H1 (cell line): ENCODE data around the gene UBE2E2. TPM values are rescaled to one million over a fixed set of nuclear protein-coding genes. Genes with fewer than 3 reads are reported as not detected.

ENCODE experiments used
- CTCF ChIA-PET: fragments of 300-600 bp; sonication (Branson Sonifier 250); formaldehyde crosslinking; loops from one replicate; lab custom pipeline; 2021; ENCODE audit not compliant: partially characterized antibody; lab: Charles Lee
- POLR2A ChIA-PET: fragments of 300-600 bp; sonication (Branson Sonifier 250); formaldehyde crosslinking; loops from one replicate; lab custom pipeline; 2021; ENCODE audit warnings: inconsistent platforms; ENCODE audit not compliant: partially characterized antibody; lab: Charles Lee
- DNase-seq, 2 experiments: peaks; one replicate each; pipeline versions ENCODE4 v3.0.0 to v3.0.0-alpha.2; 2010 to 2022; ENCODE audit warnings: low spot score in 2 of 2, low read depth in 1 of 2, mixed read lengths in 1 of 2
- FAIRE-seq: peaks from 2 replicates; lab custom pipeline; 2011; peaks lifted over from hg19 to GRCh38; lab: Jason Lieb, UNC
- H2AFZ ChIP-seq: 2 replicates; pipeline ENCODE4 v1.8.1; 2012; ENCODE audit warnings: low read length, inconsistent platforms
- H2AK5ac ChIP-seq: 2 replicates; pipeline ENCODE4 v1.6.1; 2013; ENCODE audit warnings: low read depth, low read length
- H2BK120ac ChIP-seq: replicated peaks from 2 replicates; pipeline ENCODE3; 2013; ENCODE audit warnings: low read depth, low read length, inconsistent platforms
- H2BK12ac ChIP-seq: 2 replicates; pipeline ENCODE4 v1.6.1; 2013; ENCODE audit warnings: low read depth, low read length
- H2BK15ac ChIP-seq: 2 replicates; pipeline ENCODE4 v1.6.1; 2013; ENCODE audit warnings: low read length
- H2BK20ac ChIP-seq: 2 replicates; pipeline ENCODE4 v1.6.1; 2013; ENCODE audit warnings: low read length
- H2BK5ac ChIP-seq: 2 replicates; pipeline ENCODE4 v1.6.1; 2013; ENCODE audit warnings: low read depth, low read length
- H3K14ac ChIP-seq: 2 replicates; pipeline ENCODE4 v1.6.1; 2013; ENCODE audit warnings: inconsistent platforms; ENCODE audit not compliant: insufficient read length
- H3K18ac ChIP-seq: 2 replicates; pipeline ENCODE4 v1.6.1; 2013; ENCODE audit warnings: low read length; ENCODE audit errors: extremely low read depth
- H3K23ac ChIP-seq: 2 replicates; pipeline ENCODE4 v1.6.1; 2013; ENCODE audit warnings: inconsistent platforms; ENCODE audit not compliant: insufficient read length
- H3K23me2 ChIP-seq: 2 replicates; pipeline ENCODE4 v1.6.1; 2013; ENCODE audit warnings: low read depth, low read length
- H3K27ac ChIP-seq: 2 replicates; pipeline ENCODE4 v1.6.1; 2011; ENCODE audit warnings: low read depth, low read length, inconsistent platforms
- H3K27me3 ChIP-seq, 4 experiments: replicated peaks in 1 of 4; 1 replicate in 1 of 4; 2 replicates in 3 of 4; pipeline versions ENCODE4 v1.6.1 to v1.8.1; 2011 to 2013; ENCODE audit warnings: low read length in 3 of 4, mild to moderate bottlenecking in 3 of 4, inconsistent platforms in 2 of 4, mixed read lengths in 2 of 4, moderate library complexity in 1 of 4; ENCODE audit not compliant: control insufficient read depth in 3 of 4, insufficient read depth in 3 of 4; ENCODE audit errors: extremely low read depth in 1 of 4
- H3K36me3 ChIP-seq, 4 experiments: 2 replicates each; pipeline versions ENCODE4 v1.6.1 to v1.8.1; 2011 to 2013; ENCODE audit warnings: mild to moderate bottlenecking in 4 of 4, low read length in 3 of 4, moderate library complexity in 2 of 4, control low read depth in 1 of 4, inconsistent platforms in 1 of 4; ENCODE audit not compliant: insufficient read depth in 4 of 4, control insufficient read depth in 2 of 4
- H3K4ac ChIP-seq: replicated peaks from 2 replicates; pipeline ENCODE3; 2013; ENCODE audit warnings: low read length, low read depth, mixed read lengths, inconsistent platforms; ENCODE audit not compliant: insufficient read length
- H3K4me1 ChIP-seq, 4 experiments: replicated peaks in 1 of 4; 1 replicate in 1 of 4; 2 replicates in 3 of 4; pipeline versions ENCODE4 v1.6.1 to v1.8.1; 2011 to 2013; ENCODE audit warnings: low read length in 3 of 4, inconsistent platforms in 2 of 4, mixed read lengths in 1 of 4; ENCODE audit not compliant: insufficient read depth in 4 of 4, control insufficient read depth in 3 of 4
- H3K4me2 ChIP-seq, 2 experiments: 2 replicates each; pipeline versions ENCODE4 v1.6.1 to v1.8.1; 2011 to 2013; ENCODE audit warnings: low read depth in 2 of 2, low read length in 2 of 2, control low read depth in 1 of 2, inconsistent platforms in 1 of 2, mild to moderate bottlenecking in 1 of 2; ENCODE audit not compliant: insufficient read depth in 1 of 2
- H3K4me3 ChIP-seq, 4 experiments: fragments of 200-600, 300-600 bp in 1 of 4; sonication (generic), shearing (Covaris generic), sonication (Bioruptor Twin) in 1 of 4; 2 replicates each; pipeline versions ENCODE4 v1.5.1 to v1.8.1; 2011 to 2016; ENCODE audit warnings: low read length in 4 of 4, low read depth in 3 of 4, control low read depth in 2 of 4, inconsistent platforms in 2 of 4, mild to moderate bottlenecking in 2 of 4, mixed read lengths in 1 of 4, moderate library complexity in 1 of 4; ENCODE audit not compliant: insufficient read depth in 2 of 4; ENCODE audit errors: extremely low read depth in 1 of 4
- H3K56ac ChIP-seq: replicated peaks from 2 replicates; pipeline ENCODE3; 2013; ENCODE audit warnings: low read depth, mild to moderate bottlenecking, mixed read lengths, low read length, inconsistent platforms; ENCODE audit not compliant: insufficient read length
- H3K79me1 ChIP-seq: 2 replicates; pipeline ENCODE4 v1.6.1; 2013; ENCODE audit warnings: low read depth, low read length, control low read depth
- H3K79me2 ChIP-seq, 2 experiments: 2 replicates each; pipeline versions ENCODE4 v1.6.1 to v1.8.1; 2012 to 2013; ENCODE audit warnings: low read length in 2 of 2, mild to moderate bottlenecking in 2 of 2, inconsistent platforms in 1 of 2; ENCODE audit not compliant: insufficient read depth in 2 of 2, control insufficient read depth in 1 of 2
- H3K9ac ChIP-seq, 4 experiments: replicated peaks in 1 of 4; 1 replicate in 1 of 4; 2 replicates in 3 of 4; pipeline versions ENCODE4 v1.6.1 to v1.8.1; 2011 to 2013; ENCODE audit warnings: low read depth in 3 of 4, low read length in 3 of 4, control low read depth in 2 of 4, mild to moderate bottlenecking in 2 of 4, moderate library complexity in 2 of 4, inconsistent platforms in 1 of 4; ENCODE audit errors: extremely low read depth in 1 of 4
- H3K9me3 ChIP-seq, 2 experiments: 2 replicates each; pipeline versions ENCODE4 v1.6.1 to v1.8.1; 2012 to 2013; ENCODE audit warnings: mild to moderate bottlenecking in 2 of 2, moderate library complexity in 2 of 2, control low read depth in 1 of 2, inconsistent platforms in 1 of 2, low read depth in 1 of 2, low read length in 1 of 2, mixed read lengths in 1 of 2; ENCODE audit not compliant: insufficient read depth in 2 of 2
- H4K20me1 ChIP-seq, 2 experiments: replicated peaks in 1 of 2; 2 replicates each; pipeline versions ENCODE3 to v1.8.1; 2011 to 2013; ENCODE audit warnings: inconsistent platforms in 2 of 2, low read length in 2 of 2, mild to moderate bottlenecking in 1 of 2; ENCODE audit not compliant: insufficient read depth in 2 of 2, control insufficient read depth in 1 of 2
- H4K5ac ChIP-seq: 2 replicates; pipeline ENCODE4 v1.6.1; 2013; ENCODE audit warnings: low read length, low read depth, mixed read lengths, inconsistent platforms; ENCODE audit not compliant: insufficient read length
- H4K8ac ChIP-seq: 2 replicates; pipeline ENCODE4 v1.8.0; 2013; ENCODE audit warnings: mild to moderate bottlenecking, moderate library complexity, low read length, inconsistent platforms; ENCODE audit not compliant: insufficient read depth; ENCODE audit errors: extremely low read depth
- H4K91ac ChIP-seq: replicated peaks from 2 replicates; pipeline ENCODE3; 2013; ENCODE audit warnings: low read length, mixed read lengths, inconsistent platforms; ENCODE audit not compliant: insufficient read length
- BACH1 ChIP-seq: IDR thresholded peaks from 2 replicates; pipeline ENCODE4 v1.6.1; 2012; ENCODE audit warnings: low read length, improper control_type of control experiment
- CHD2 ChIP-seq: IDR thresholded peaks from 2 replicates; pipeline ENCODE4 v1.6.1; 2012; ENCODE audit warnings: low read length, improper control_type of control experiment
- CREB1 ChIP-seq: IDR thresholded peaks from 2 replicates; pipeline ENCODE4 v1.6.1; 2012; ENCODE audit warnings: inconsistent platforms
- FOSL1 ChIP-seq: IDR thresholded peaks from 2 replicates; pipeline ENCODE4 v1.6.1; 2011; ENCODE audit warnings: mild to moderate bottlenecking, low read depth, low read length, moderate library complexity; ENCODE audit not compliant: insufficient read depth
- HDAC6 ChIP-seq: IDR thresholded peaks from one replicate; pipeline ENCODE4 v1.7.1; 2012; ENCODE audit warnings: low read depth, mild to moderate bottlenecking, inconsistent platforms, low read length, moderate library complexity
- KDM5A ChIP-seq: fragments of 200-600 bp; IDR thresholded peaks from 2 replicates; pipeline ENCODE4 v1.7.1; 2012; ENCODE audit warnings: mild to moderate bottlenecking, low read length, inconsistent platforms, mixed read lengths
- MAFK ChIP-seq: IDR thresholded peaks from 2 replicates; pipeline ENCODE4 v1.6.1; 2012; ENCODE audit warnings: low read depth, mild to moderate bottlenecking, improper control_type of control experiment, low read length
- NANOG ChIP-seq: IDR thresholded peaks from 2 replicates; pipeline ENCODE4 v1.6.1; 2011; ENCODE audit warnings: low read length, low read depth, mild to moderate bottlenecking, inconsistent platforms; ENCODE audit not compliant: insufficient read depth, poor library complexity, severe bottlenecking
- POLR2A ChIP-seq, 2 experiments: IDR thresholded peaks; 1 replicate in 1 of 2; 2 replicates in 1 of 2; pipeline ENCODE4 v1.6.1; 2011; ENCODE audit warnings: low read depth in 2 of 2, low read length in 2 of 2, mild to moderate bottlenecking in 2 of 2; ENCODE audit errors: control extremely low read depth in 1 of 2
- POU5F1 ChIP-seq: IDR thresholded peaks from 2 replicates; pipeline ENCODE4 v1.6.1; 2011; ENCODE audit warnings: low read depth, mild to moderate bottlenecking, low read length, moderate library complexity
- RNF2 ChIP-seq: fragments of 200-900, 300-1000 bp; sonication (generic); IDR thresholded peaks from 2 replicates; pipeline ENCODE4 v1.7.1; 2016; ENCODE audit warnings: borderline replicate concordance, low read depth, mild to moderate bottlenecking, antibody characterized with exemption, low read length; ENCODE audit not compliant: poor library complexity, severe bottlenecking; ENCODE audit errors: missing control alignments
- SIRT6 ChIP-seq: IDR thresholded peaks from one replicate; pipeline ENCODE4 v1.7.1; 2012; ENCODE audit warnings: low read length, inconsistent platforms
- SRF ChIP-seq: IDR thresholded peaks from 2 replicates; pipeline ENCODE4 v1.6.1; 2011; ENCODE audit warnings: mild to moderate bottlenecking, low read depth, low read length, moderate library complexity
- SUZ12 ChIP-seq: fragments of 200-600 bp; sonication (generic); IDR thresholded peaks from 2 replicates; pipeline ENCODE4 v1.6.1; 2012; ENCODE audit warnings: mild to moderate bottlenecking, inconsistent platforms, low read length, moderate library complexity, mixed read lengths
- TEAD4 ChIP-seq: IDR thresholded peaks from 2 replicates; pipeline ENCODE4 v1.6.1; 2012; ENCODE audit warnings: low read depth, low read length, inconsistent platforms, mixed read lengths
- WGBS, 2 experiments: shearing (Covaris generic) in 1 of 2; methylation state at CpG; one replicate each; pipeline versions ENCODE4 v1.1.6 to v1.1.7; 2013 to 2015; ENCODE audit warnings: low lambda C conversion rate in 2 of 2, mixed read lengths in 2 of 2, inconsistent platforms in 1 of 2, low coverage in 1 of 2, missing lambda C conversion rate in 1 of 2; ENCODE audit not compliant: insufficient replicate concordance in 2 of 2, insufficient coverage in 1 of 2, insufficient read length in 1 of 2; ENCODE audit errors: extremely low coverage in 1 of 2, missing lambda C conversion rate in 1 of 2; 5-methylcytosine and 5-hydroxymethylcytosine counted together
- polyA plus RNA-seq, 7 experiments: library from polyadenylated mRNA; depleted of rRNA in 3 of 7; stranded (reverse) in 5 of 7; unstranded in 2 of 7; fragments of >200 nt in 5 of 7; fragments of 200-250 nt in 2 of 7; gene quantifications; 1 replicate in 5 of 7; 2 replicates in 1 of 7; 4 replicates in 1 of 7; pipeline versions ENCODE4 v1.2.1 to v1.2.3, GENCODE V29; 2011 to 2013; ENCODE audit warnings: missing spikeins in 2 of 7, mixed read lengths in 2 of 7
- total RNA-seq: library from RNA; stranded (reverse); fragmentation: NEBNext Ultra II Directional; extraction: Animal tissue kit (Norgen Biotek cat#: 25700); gene quantifications from 2 replicates; pipeline ENCODE4 v1.2.1, GENCODE V29; 2021

UBE2E2 gene
- total and polyA plus RNA-seq, 2 of the 8 experiments (the other 6 are each of a cell fraction or from before 2014, with no cell fraction given): 57.6 to 70.6 TPM

DNA sequence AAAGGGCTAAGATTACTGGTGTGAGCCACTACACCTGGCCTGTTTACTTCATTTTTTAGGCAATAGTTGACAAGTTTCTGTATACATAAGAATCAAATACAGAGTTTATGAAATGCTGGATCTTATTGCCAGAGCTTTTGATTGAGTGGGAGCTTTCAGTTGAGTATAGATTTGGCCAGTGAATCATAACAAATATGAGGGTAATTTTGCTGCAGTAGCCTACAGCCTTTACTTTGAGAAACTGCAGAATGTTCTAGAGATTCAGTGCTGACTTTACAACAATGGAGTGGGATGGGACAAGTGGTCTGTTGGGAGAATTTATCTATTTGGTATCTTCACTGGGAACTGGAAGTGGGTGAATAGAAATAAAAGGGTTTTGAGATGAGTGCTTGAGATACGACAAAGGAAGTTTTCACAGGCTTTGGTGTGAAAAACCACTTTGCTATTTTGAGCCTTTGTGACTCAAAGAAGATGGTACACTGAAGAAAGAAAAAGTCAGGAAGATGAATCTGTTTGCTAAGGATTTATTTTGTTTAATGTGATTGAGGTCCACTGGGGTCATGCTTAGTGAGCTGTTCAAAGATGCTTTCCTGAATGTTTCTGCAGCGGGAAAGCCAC is 227.8 kb downstream of the UBE2E2 start:
- 94% methylated on average over 2 of the region's 2 CpGs; no CpG with 5 or more reads in 1 of the 2 experiments for WGBS, 2 experiments
- Histone ChIP-seq H2AFZ (no peak overlapping the region), H3K4me1 (peaks cover 0 to 7% (median 5%) of the 10 kb centered on the region in 4 experiments; a peak in 5 of 7 replicates), H3K4me2 (no peak overlapping the region), H2BK20ac (no peak overlapping the region), H2BK120ac (no peak overlapping the region), H2AK5ac (no peak overlapping the region), H3K56ac (no peak overlapping the region), H4K8ac (no peak overlapping the region), H3K79me1 (peaks cover 6% of the 10 kb centered on the region; the same call in 1 of the 2 replicates), H2BK5ac (no peak overlapping the region), H3K27me3 (no peaks in the 10 kb centered on the region), H3K14ac (no peak overlapping the region), H3K23ac (no peak overlapping the region), H3K4ac (no peak overlapping the region), H3K36me3 (no peaks in the 10 kb centered on the region), H2BK15ac (no peak overlapping the region), H3K9ac (no peak overlapping the region), H3K23me2 (no peaks in the 10 kb centered on the region), H4K20me1 (no peaks in the 10 kb centered on the region), H4K5ac (no peak overlapping the region), H3K18ac (no peak overlapping the region), H4K91ac (no peak overlapping the region), H2BK12ac (no peak overlapping the region), H3K79me2 (peaks cover 0 to 5% of the 10 kb centered on the region in 2 experiments; a peak in 1 of 4 replicates), H3K9me3 (no peaks in the 10 kb centered on the region), H3K4me3 (no peak overlapping the region), H3K27ac (no peak overlapping the region)
- CTCF ChIA-PET: interaction anchor here (0.7 to 1.3 kb wide), 3 partner anchors 17 to 129 kb away, joined by 3 to 4 read pairs (median 3); no protein-coding TSS in a partner anchor
- POLR2A ChIA-PET: no interaction called here
- FAIRE-seq (no peak), DNase-seq (no peak)
- TF ChIP-seq POLR2A (IDR thresholded peaks at IDR 0.05; ENCODE audit: control extremely low read depth in 1 of 2, low read depth in 2 of 2, low read length in 2 of 2): no peak
- no peak for TF ChIP-seq CREB1
- TF ChIP-seq POU5F1: no peak
- no peak for TF ChIP-seq SIRT6
- no peak for TF ChIP-seq BACH1
- no peak for TF ChIP-seq SUZ12
- no peak for TF ChIP-seq NANOG
- no peak for TF ChIP-seq KDM5A
- no peak for TF ChIP-seq FOSL1
- TF ChIP-seq HDAC6: no peak
- no peak for TF ChIP-seq TEAD4
- no peak for TF ChIP-seq SRF
- TF ChIP-seq MAFK: no peak
- TF ChIP-seq CHD2: no peak
- TF ChIP-seq RNF2: no peak
